Endothelial cell of umbilical vein (primary cell): ENCODE data around the gene TRABD. TPM values are rescaled to one million over a fixed set of nuclear protein-coding genes. Genes with fewer than 3 reads are reported as not detected.
A peak's percentile ranks its signal among the peaks of the same experiment; 100 is the strongest.

Experiments
- BruUV-seq: library from RNA; stranded (reverse); fragments of 400-500 nt; replicated peaks from 2 replicates; lab custom pipeline; 2021; lab: Mats Ljungman, UMichigan
- CTCF ChIA-PET: fragments of 300-600, 350-600 bp; sonication (Branson Sonifier 250); formaldehyde crosslinking; loops from one replicate; lab custom pipeline; 2021; ENCODE audit warnings: antibody characterized with exemption, inconsistent platforms; lab: Charles Lee
- POLR2A ChIA-PET: fragments of 300-600, 350-600 bp; sonication (Branson Sonifier 250); formaldehyde crosslinking; loops from one replicate; lab custom pipeline; 2021; ENCODE audit warnings: antibody characterized with exemption, inconsistent platforms; lab: Charles Lee
- DNase-seq: peaks from one replicate; pipeline ENCODE4 v3.0.0-alpha.2; 2011; ENCODE audit warnings: low read depth, low spot score
- FAIRE-seq: peaks from 2 replicates; lab custom pipeline; 2011; peaks lifted over from hg19 to GRCh38; lab: Jason Lieb, UNC
- H2AFZ ChIP-seq: 2 replicates; pipeline ENCODE4 v1.6.0; 2012; ENCODE audit warnings: low read depth, low read length, control low read depth, inconsistent platforms
- H3K27ac ChIP-seq: 2 replicates; pipeline ENCODE4 v1.5.1; 2011; ENCODE audit warnings: low read depth, mild to moderate bottlenecking, control low read depth, low read length, moderate library complexity; ENCODE audit not compliant: insufficient read depth
- H3K27me3 ChIP-seq, 2 experiments: 2 replicates each; pipeline versions ENCODE4 v1.6.0 to v1.6.1; 2011; ENCODE audit warnings: low read length in 2 of 2, mixed read lengths in 1 of 2; ENCODE audit not compliant: control insufficient read depth in 2 of 2, insufficient read depth in 2 of 2
- H3K36me3 ChIP-seq, 2 experiments: 2 replicates in 1 of 2; 3 replicates in 1 of 2; pipeline ENCODE4 v1.5.1; 2011; ENCODE audit warnings: low read length in 2 of 2, mild to moderate bottlenecking in 1 of 2, moderate library complexity in 1 of 2; ENCODE audit not compliant: control insufficient read depth in 2 of 2, insufficient read depth in 2 of 2; ENCODE audit errors: extremely low read depth in 1 of 2
- H3K4me1 ChIP-seq: 3 replicates; pipeline ENCODE4 v1.5.1; 2011; ENCODE audit warnings: mild to moderate bottlenecking, low read length; ENCODE audit not compliant: control insufficient read depth, insufficient read depth; ENCODE audit errors: extremely low read depth
- H3K4me2 ChIP-seq: 2 replicates; pipeline ENCODE4 v1.6.1; 2011; ENCODE audit warnings: low read length, control low read depth, mixed read lengths; ENCODE audit not compliant: insufficient read depth
- H3K4me3 ChIP-seq, 3 experiments: fragments of 200-600 bp in 1 of 3; sonication (generic), shearing (Covaris generic) in 1 of 3; replicated peaks in 1 of 3; 2 replicates each; pipeline ENCODE4 v1.5.1; 2011 to 2016; ENCODE audit warnings: control low read depth in 3 of 3, low read length in 3 of 3, mild to moderate bottlenecking in 2 of 3, inconsistent platforms in 1 of 3, low read depth in 1 of 3, moderate library complexity in 1 of 3; ENCODE audit not compliant: insufficient read depth in 1 of 3
- H3K79me2 ChIP-seq: 2 replicates; pipeline ENCODE4 v1.6.0; 2012; ENCODE audit warnings: low read length, inconsistent platforms; ENCODE audit not compliant: control insufficient read depth, insufficient read depth
- H3K9ac ChIP-seq: replicated peaks from 2 replicates; pipeline ENCODE3; 2011; ENCODE audit warnings: low read length, control low read depth; ENCODE audit not compliant: insufficient read depth; ENCODE audit errors: extremely low read depth
- H3K9me1 ChIP-seq: replicated peaks from 3 replicates; pipeline ENCODE4 v1.6.0; 2011; ENCODE audit warnings: mild to moderate bottlenecking, low read length; ENCODE audit not compliant: control insufficient read depth, insufficient read depth; ENCODE audit errors: extremely low read depth
- H3K9me3 ChIP-seq: replicated peaks from 2 replicates; pipeline ENCODE4 v1.5.1; 2012; ENCODE audit warnings: low read length, inconsistent platforms; ENCODE audit not compliant: control insufficient read depth, insufficient read depth
- H4K20me1 ChIP-seq: replicated peaks from 2 replicates; pipeline ENCODE3; 2011; ENCODE audit warnings: mild to moderate bottlenecking, low read length; ENCODE audit not compliant: control insufficient read depth, insufficient read depth; ENCODE audit errors: extremely low read depth
- CTCF ChIP-seq, 2 donors: IDR thresholded peaks; 1 replicate in 1 of 2; 2 replicates in 1 of 2; pipeline ENCODE4 v1.5.1; 2011; ENCODE audit warnings: low read length in 2 of 2, mild to moderate bottlenecking in 2 of 2, moderate library complexity in 2 of 2, control low read depth in 1 of 2, inconsistent platforms in 1 of 2, low read depth in 1 of 2; ENCODE audit not compliant: insufficient read depth in 1 of 2; ENCODE audit errors: extremely low read depth in 1 of 2
- EZH2 ChIP-seq: IDR thresholded peaks from 2 replicates; pipeline ENCODE4 v1.6.1; 2012; ENCODE audit warnings: borderline replicate concordance, low read depth, mild to moderate bottlenecking, moderate library complexity, low read length, inconsistent platforms; ENCODE audit not compliant: severe bottlenecking
- FOS ChIP-seq: IDR thresholded peaks from 2 replicates; pipeline ENCODE4 v1.6.1; 2011; ENCODE audit warnings: mild to moderate bottlenecking, low read length, moderate library complexity, borderline replicate concordance; ENCODE audit not compliant: insufficient read depth
- GATA2 ChIP-seq: IDR thresholded peaks from 2 replicates; pipeline ENCODE4 v1.7.0; 2011; ENCODE audit warnings: low read depth, mild to moderate bottlenecking, moderate library complexity, mixed read lengths, low read length; ENCODE audit not compliant: insufficient read length, insufficient read depth
- JUN ChIP-seq: IDR thresholded peaks from 2 replicates; pipeline ENCODE4 v1.6.1; 2011; ENCODE audit warnings: borderline replicate concordance, low read depth; ENCODE audit not compliant: insufficient read length, insufficient read depth
- MAX ChIP-seq: IDR thresholded peaks from 2 replicates; pipeline ENCODE4 v1.6.1; 2011; ENCODE audit not compliant: insufficient read depth, insufficient read length
- MYC ChIP-seq: IDR thresholded peaks from one replicate; pipeline ENCODE4 v1.6.1; 2011; ENCODE audit warnings: mild to moderate bottlenecking, low read depth, low read length
- POLR2A ChIP-seq: IDR thresholded peaks from 2 replicates; pipeline ENCODE4 v1.6.1; 2012; ENCODE audit warnings: low read depth, mild to moderate bottlenecking, control low read depth, low read length
- POLR2AphosphoS5 ChIP-seq: IDR thresholded peaks from 2 replicates; pipeline ENCODE4 v1.6.1; 2012; ENCODE audit warnings: low read depth, mild to moderate bottlenecking, control low read depth, low read length, moderate library complexity; ENCODE audit not compliant: insufficient read depth
- dilution Hi-C: fragments of 300-500 bp; cut with MboI; formaldehyde crosslinking; loops from one replicate; pipeline ENCODE4 v1.15.0; 2019; ENCODE audit warnings: low sequenced_read_pairs; ENCODE audit not compliant: extremely low pct_ligation_motif_present
- intact Hi-C: fragments of 100-400 bp; cut with micrococcal nuclease; formaldehyde crosslinking; loops from one replicate; pipeline ENCODE4 v1.10.0; 2022
- polyA plus RNA-seq, 4 experiments: library from polyadenylated mRNA; depleted of rRNA in 3 of 4; stranded (reverse) in 3 of 4; unstranded in 1 of 4; fragments of >200 nt; gene quantifications; 2 replicates each; pipeline versions ENCODE4 v1.2.1 to v1.2.3, GENCODE V29; 2011 to 2012; ENCODE audit warnings: missing spikeins in 1 of 4
- total RNA-seq: library from RNA; stranded (reverse); gene quantifications from 2 replicates; pipeline ENCODE4 v1.2.3, GENCODE V29; 2021

Gene TRABD
- total and polyA plus RNA-seq, 2 donors (not counting 3 experiments of a cell fraction or from before 2014, with no cell fraction given): 46.8 to 48.4 TPM

DNA sequence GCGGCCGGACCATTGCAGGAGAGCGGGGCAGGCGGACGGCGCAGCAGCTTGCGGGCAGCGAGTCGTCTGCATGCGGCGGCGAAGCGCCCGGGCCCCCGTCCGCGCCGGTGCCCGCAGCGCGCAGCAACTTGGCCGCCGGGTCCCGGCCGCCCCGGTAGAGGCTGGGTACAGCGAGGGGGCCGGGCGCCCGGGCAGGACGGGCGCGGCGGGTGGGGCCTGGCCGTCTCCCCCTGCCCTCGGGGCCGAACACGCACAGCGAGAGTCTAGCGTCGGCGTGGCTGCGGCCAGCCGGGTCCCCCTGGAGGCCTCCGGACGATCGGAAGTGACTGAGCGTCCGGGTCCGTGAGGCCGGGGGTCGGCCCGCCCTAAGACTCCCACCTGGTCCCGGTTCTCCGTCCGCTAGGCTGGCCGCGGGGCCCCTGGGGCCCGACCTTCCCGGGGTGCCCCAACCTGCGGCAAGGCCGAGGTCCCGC lies 775 bp upstream of the TRABD start:
- Histone ChIP-seq H3K4me2 (peak overlapping the region; percentile 50), H3K36me3 (no peaks in the 10 kb centered on the region), H3K4me3 (peak overlapping the region in 2 of 3 experiments; percentile 16 to 40), H3K9me1 (no peaks in the 10 kb centered on the region), H3K9me3 (no peaks in the 10 kb centered on the region), H3K27me3 (no peaks in the 10 kb centered on the region), H3K79me2 (peaks cover 37% of the 10 kb centered on the region), H4K20me1 (no peaks in the 10 kb centered on the region), H2AFZ (peak overlapping the region; percentile 92), H3K9ac (peak overlapping the region; percentile 45), H3K27ac (peak overlapping the region; percentile 10), H3K4me1 (peaks cover 25% of the 10 kb centered on the region)
- TF ChIP-seq CTCF (IDR thresholded peaks at IDR 0.05; ENCODE audit: extremely low read depth in 1 of 2, insufficient read depth in 1 of 2, low read depth in 1 of 2, low read length in 2 of 2): peak in 1 of 2 donors; percentile 2
- TF ChIP-seq POLR2A: peak; percentile 25
- no peak for TF ChIP-seq MAX
- intact Hi-C loops (no loop called here), dilution Hi-C loops (no loop called here)
- CTCF ChIA-PET: interaction anchor here (1.2 kb wide), 1 partner anchor 36 kb away, joined by 6 read pairs; no protein-coding TSS in a partner anchor
- FAIRE-seq (no peak), DNase-seq (no peak)
- POLR2A ChIA-PET: no interaction called here
- no TSS peak for BruUV-seq

- H3K4me1 ChIP-seq: peaks cover 38% of the 10 kb centered on the region
- peak overlapping the region; percentile 41 to 77 (median 42) for H3K4me3 ChIP-seq
- no peaks in the 10 kb centered on the region for H3K9me3 ChIP-seq
- H3K36me3 ChIP-seq: no peaks in the 10 kb centered on the region
- ChIA-PET CTCF (interaction anchor here (0.8 to 0.9 kb wide), 2 partner anchors 13 to 22 kb away, joined by 3 read pairs; no protein-coding TSS in a partner anchor), POLR2A (no interaction called here)
- H3K9me1 ChIP-seq: no peaks in the 10 kb centered on the region
- dilution Hi-C loops (no loop called here), intact Hi-C loops (loop anchor here (2.0 kb wide), 1 partner anchor 15 kb away; the partner anchor contains the start of gene SELENOO)
- no peaks in the 10 kb centered on the region for H4K20me1 ChIP-seq
- peak overlapping the region; percentile 45 for H3K9ac ChIP-seq
- H2AFZ ChIP-seq: no peak overlapping the region
- H3K4me2 ChIP-seq: peak overlapping the region; percentile 51
- FAIRE-seq: no peak
- no peak for DNase-seq
- peaks cover 47% of the 10 kb centered on the region for H3K79me2 ChIP-seq
- no peaks in the 10 kb centered on the region for H3K27me3 ChIP-seq
- no TSS peak for BruUV-seq
- TF ChIP-seq JUN (no peak), MYC (no peak), FOS (no peak), CTCF (IDR thresholded peaks at IDR 0.05; ENCODE audit: extremely low read depth in 1 of 2, insufficient read depth in 1 of 2, low read depth in 1 of 2, low read length in 2 of 2) (no peak), EZH2 (no peak), POLR2AphosphoS5 (no peak), POLR2A (no peak), GATA2 (no peak), MAX (no peak)
- no peak overlapping the region for H3K27ac ChIP-seq
Observed at GRCh38 chr22:50186181-50186714, 535 bp downstream of the TRABD start.
